ENCODE data around the gene TENM4. TPM values are rescaled to one million over a fixed set of nuclear protein-coding genes. Genes with fewer than 3 reads are reported as not detected.
"Not testable (repeated sequence)": the region's sequence is repeated elsewhere in the genome, so short reads cannot be mapped to it uniquely, and the experiment has no call there.

Gene TENM4
- total and polyA plus RNA-seq, 2 experiments from 2014 or later, result 19.0 to 105 TPM

DNA sequence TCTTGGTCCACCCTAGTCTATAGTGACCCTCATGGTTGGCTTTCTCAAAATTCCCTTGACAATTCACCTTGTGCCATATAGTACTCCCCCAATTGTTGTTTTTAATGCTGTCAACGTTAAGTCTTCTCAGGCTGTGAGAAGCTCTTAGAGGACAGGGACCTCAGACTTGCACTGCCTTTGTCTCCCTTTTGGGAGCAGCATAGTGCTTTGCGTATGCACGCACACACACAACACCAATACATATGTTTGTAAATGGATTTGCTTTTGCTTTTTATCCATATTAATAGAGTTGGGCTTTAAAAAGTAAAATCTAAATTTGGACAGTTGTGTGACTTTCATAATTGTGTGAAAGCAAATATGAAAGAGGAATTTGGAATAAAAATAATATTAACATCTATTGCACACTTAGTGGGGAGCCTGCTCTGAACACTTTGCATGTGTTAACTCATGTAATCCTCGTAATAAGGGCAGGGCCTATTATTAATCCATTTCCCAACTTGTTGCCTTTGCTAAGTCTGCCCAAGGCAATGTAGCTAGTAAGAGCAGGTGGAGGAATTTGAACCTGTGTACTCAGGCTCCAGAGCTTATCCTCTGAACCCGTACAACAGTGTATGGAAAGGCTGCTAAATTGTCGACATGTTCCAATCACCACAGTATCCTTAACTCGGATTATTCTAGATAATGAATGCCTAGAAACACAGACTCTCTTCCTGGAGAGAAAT, 608.4 kb downstream of the TENM4 start:
- DNase-seq (ENCODE audit: low read depth in 1 of 2, low spot score in 1 of 2), result peak in 1 of 2 donors; percentile 43
- TF ChIP-seq, protein P1, sequence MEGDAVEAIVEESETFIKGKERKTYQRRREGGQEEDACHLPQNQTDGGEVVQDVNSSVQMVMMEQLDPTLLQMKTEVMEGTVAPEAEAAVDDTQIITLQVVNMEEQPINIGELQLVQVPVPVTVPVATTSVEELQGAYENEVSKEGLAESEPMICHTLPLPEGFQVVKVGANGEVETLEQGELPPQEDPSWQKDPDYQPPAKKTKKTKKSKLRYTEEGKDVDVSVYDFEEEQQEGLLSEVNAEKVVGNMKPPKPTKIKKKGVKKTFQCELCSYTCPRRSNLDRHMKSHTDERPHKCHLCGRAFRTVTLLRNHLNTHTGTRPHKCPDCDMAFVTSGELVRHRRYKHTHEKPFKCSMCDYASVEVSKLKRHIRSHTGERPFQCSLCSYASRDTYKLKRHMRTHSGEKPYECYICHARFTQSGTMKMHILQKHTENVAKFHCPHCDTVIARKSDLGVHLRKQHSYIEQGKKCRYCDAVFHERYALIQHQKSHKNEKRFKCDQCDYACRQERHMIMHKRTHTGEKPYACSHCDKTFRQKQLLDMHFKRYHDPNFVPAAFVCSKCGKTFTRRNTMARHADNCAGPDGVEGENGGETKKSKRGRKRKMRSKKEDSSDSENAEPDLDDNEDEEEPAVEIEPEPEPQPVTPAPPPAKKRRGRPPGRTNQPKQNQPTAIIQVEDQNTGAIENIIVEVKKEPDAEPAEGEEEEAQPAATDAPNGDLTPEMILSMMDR (IDR thresholded peaks at IDR 0.05; ENCODE audit: low read depth, low read length), result peak; percentile 38
- H3K36me3 ChIP-seq, result no peaks in the 10 kb centered on the region
- no peaks in the 10 kb centered on the region for H3K9me3 ChIP-seq (ENCODE audit: low read depth)
- H3K4me3 ChIP-seq, result no peak overlapping the region
- H3K27me3 ChIP-seq, result no peaks in the 10 kb centered on the region
- peaks cover 7% of the 10 kb centered on the region for H3K4me1 ChIP-seq (ENCODE audit: low read depth)
- H3K27ac ChIP-seq, result no peak overlapping the region

GRCh38 chr11:78831571-78831970, 609.3 kb downstream of the TENM4 start:
- Histone ChIP-seq H3K27ac (no peak overlapping the region), H3K4me1 (ENCODE audit: low read depth) (peaks cover 7% of the 10 kb centered on the region), H3K36me3 (no peaks in the 10 kb centered on the region), H3K27me3 (no peaks in the 10 kb centered on the region), H3K4me3 (no peak overlapping the region), H3K9me3 (ENCODE audit: low read depth) (no peaks in the 10 kb centered on the region)
- TF ChIP-seq, protein P1 (IDR thresholded peaks at IDR 0.05; ENCODE audit: low read depth, low read length), result no peak
- no peak for DNase-seq (ENCODE audit: low read depth in 1 of 2, low spot score in 1 of 2)

DNA sequence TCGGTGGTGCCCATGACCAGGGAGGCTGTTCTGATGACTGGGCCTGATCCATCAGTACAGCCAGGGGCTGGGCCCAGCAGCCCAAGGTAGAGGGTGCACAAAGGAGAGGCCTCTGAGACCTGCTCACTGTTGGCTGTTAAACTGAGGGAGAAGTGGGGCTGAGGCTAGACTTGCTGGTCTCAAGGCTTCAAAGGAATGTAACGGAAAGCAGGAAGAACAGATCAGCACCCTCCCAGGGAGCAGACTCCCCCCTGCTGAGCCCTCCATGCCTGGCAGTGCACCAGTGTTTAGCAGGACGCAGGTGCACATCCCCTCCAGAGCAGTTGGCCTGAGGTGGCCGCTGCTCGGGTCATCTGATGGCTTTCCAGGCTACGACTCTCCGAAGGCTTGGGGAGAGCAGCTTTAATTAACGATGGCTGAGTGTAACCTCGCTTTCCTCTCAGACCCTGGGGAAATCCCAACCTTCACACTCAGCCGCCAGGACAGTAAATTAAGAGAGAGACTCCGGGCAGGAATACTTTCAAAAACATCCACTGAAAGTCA, 610.5 kb downstream of the TENM4 start:
- Histone ChIP-seq H3K27me3 (no peaks in the 10 kb centered on the region), H3K27ac (no peak overlapping the region), H3K4me1 (ENCODE audit: low read depth) (peaks cover 7% of the 10 kb centered on the region), H3K36me3 (no peaks in the 10 kb centered on the region), H3K9me3 (ENCODE audit: low read depth) (no peaks in the 10 kb centered on the region), H3K4me3 (no peak overlapping the region)
- TF ChIP-seq, protein P1 (IDR thresholded peaks at IDR 0.05; ENCODE audit: low read depth, low read length), result no peak
- no peak for DNase-seq (ENCODE audit: low read depth in 1 of 2, low spot score in 1 of 2)

DNA sequence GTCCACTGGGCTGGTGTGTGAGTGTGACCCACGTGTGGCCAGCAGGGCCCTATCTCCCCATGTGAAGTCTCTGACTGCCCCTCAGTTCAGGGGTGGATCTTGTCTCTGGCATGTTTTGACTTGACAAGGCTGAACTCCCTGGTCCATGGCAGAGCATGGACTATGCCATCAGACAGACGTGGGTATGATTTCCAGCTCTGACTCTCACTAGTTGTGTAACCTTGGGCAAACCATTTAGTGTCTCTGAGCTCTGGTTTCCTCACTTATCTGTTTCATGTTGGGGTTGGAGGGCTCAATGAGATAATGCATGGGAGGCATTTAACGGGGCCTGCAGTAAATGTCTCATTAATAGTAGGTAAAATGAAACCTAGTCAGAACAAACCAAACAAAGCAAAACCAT, 611.7 kb downstream of the TENM4 start:
- no peak overlapping the region for H3K27ac ChIP-seq
- H3K4me1 ChIP-seq (ENCODE audit: low read depth), result peaks cover 7% of the 10 kb centered on the region
- DNase-seq (ENCODE audit: low read depth in 1 of 2, low spot score in 1 of 2), result no peak
- no peaks in the 10 kb centered on the region for H3K27me3 ChIP-seq
- H3K4me3 ChIP-seq, result no peak overlapping the region
- H3K36me3 ChIP-seq, result no peaks in the 10 kb centered on the region
- H3K9me3 ChIP-seq (ENCODE audit: low read depth), result no peaks in the 10 kb centered on the region
- TF ChIP-seq, protein P1 (IDR thresholded peaks at IDR 0.05; ENCODE audit: low read depth, low read length), result no peak

DNA sequence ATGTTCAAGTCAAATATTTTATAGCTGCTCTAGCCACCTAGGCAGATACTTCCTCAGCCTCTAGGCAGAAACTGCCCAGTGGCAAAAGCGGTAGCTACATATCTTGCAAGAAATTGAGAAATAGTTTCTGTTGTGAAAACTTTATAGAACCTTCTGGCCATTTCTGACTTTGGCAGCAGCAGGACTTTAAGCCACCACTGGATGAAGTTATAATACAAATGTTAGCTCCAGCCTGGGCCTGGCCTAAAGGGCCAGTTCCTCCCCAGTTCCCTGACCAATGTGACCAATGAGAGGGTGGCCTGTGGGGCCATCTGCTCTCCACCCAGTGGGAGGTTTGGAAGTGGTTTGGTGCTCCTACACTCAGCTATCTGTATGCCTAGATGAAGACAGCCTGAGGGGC, 612.2 kb downstream of the TENM4 start:
- Histone ChIP-seq H3K4me3 (no peak overlapping the region), H3K9me3 (ENCODE audit: low read depth) (no peaks in the 10 kb centered on the region), H3K4me1 (ENCODE audit: low read depth) (peaks cover 7% of the 10 kb centered on the region), H3K36me3 (no peaks in the 10 kb centered on the region), H3K27ac (no peak overlapping the region), H3K27me3 (no peaks in the 10 kb centered on the region)
- peak in 1 of 2 donors; percentile 21 for DNase-seq (ENCODE audit: low read depth in 1 of 2, low spot score in 1 of 2)
- TF ChIP-seq, protein P1 (IDR thresholded peaks at IDR 0.05; ENCODE audit: low read depth, low read length), result no peak

DNA sequence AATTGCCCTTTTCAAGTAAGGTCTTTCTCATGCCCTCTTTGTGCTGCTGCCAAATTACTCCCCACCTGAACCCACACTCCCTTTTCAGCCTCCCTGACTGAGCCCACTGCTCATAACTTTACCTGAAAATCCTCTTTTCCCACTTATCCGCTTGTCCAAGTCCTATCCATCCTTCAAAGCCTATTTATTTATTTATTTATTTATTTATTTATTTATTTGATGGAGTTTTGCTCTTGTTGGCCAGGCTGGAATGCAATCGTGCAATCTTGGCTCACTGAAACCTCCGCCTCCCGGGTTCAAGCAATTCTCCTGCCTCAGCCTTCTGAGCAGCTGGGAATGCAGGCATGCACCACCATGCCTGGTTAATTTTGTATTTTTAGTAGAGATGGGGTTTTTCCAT, 613.5 kb downstream of the TENM4 start:
- H3K4me3 ChIP-seq; H3K27ac ChIP-seq; H3K27me3 ChIP-seq; H3K4me1 ChIP-seq (ENCODE audit: low read depth); DNase-seq (ENCODE audit: low read depth in 1 of 2, low spot score in 1 of 2); H3K36me3 ChIP-seq; H3K9me3 ChIP-seq (ENCODE audit: low read depth): not testable (repeated sequence)

Measured in cardiac muscle cell (in vitro differentiated cells and primary cell).